Epithelial cell of proximal tubule (primary cell): ENCODE results near the gene HAS3. TPM values are rescaled to one million over a fixed set of nuclear protein-coding genes. Genes with fewer than 3 reads are reported as not detected.
A peak's percentile ranks its signal among the peaks of the same experiment; 100 is the strongest.

ENCODE experiments used
- DNase-seq: peaks from one replicate; pipeline ENCODE4 v3.0.0-alpha.2; 2011; ENCODE audit warnings: low read depth
- H3K4me3 ChIP-seq: 2 replicates; pipeline ENCODE4 v1.5.1; 2011; ENCODE audit warnings: low read depth, mild to moderate bottlenecking, low read length
- total RNA-seq: library from RNA; depleted of rRNA; stranded (reverse); fragments of >200 nt; gene quantifications from 2 replicates; pipeline ENCODE4 v1.2.3, GENCODE V29; 2015
- TF ChIP-seq, protein P1 (sequence below): conservative IDR thresholded peaks from 2 replicates; pipeline ENCODE4 v1.5.1; 2012; ENCODE audit warnings: low read depth, mild to moderate bottlenecking, low read length

Gene HAS3
- total RNA-seq, 1 donor from 2014 or later: 14.0 TPM

DNA sequence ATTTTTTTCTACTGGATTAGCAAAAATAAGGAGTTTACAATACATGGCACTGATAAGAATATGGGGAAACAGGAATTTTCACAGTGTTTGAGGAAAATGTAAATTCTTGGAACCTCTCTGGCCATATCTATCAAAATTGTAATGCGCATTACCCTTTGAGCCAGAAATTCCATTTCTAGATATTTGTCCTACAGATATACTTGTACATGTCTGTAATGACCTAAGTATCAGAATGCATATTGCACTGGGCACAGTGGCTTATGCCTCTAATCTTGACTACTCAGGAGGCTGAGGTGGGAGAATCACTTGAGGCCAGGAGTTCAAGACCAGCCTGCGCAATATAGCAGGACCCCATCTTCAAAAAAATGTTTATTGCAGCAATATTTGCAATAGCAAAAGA, 25.8 kb upstream of the HAS3 start:
- H3K4me3 ChIP-seq: no peak overlapping the region
- DNase-seq: no peak
- TF ChIP-seq, protein P1, sequence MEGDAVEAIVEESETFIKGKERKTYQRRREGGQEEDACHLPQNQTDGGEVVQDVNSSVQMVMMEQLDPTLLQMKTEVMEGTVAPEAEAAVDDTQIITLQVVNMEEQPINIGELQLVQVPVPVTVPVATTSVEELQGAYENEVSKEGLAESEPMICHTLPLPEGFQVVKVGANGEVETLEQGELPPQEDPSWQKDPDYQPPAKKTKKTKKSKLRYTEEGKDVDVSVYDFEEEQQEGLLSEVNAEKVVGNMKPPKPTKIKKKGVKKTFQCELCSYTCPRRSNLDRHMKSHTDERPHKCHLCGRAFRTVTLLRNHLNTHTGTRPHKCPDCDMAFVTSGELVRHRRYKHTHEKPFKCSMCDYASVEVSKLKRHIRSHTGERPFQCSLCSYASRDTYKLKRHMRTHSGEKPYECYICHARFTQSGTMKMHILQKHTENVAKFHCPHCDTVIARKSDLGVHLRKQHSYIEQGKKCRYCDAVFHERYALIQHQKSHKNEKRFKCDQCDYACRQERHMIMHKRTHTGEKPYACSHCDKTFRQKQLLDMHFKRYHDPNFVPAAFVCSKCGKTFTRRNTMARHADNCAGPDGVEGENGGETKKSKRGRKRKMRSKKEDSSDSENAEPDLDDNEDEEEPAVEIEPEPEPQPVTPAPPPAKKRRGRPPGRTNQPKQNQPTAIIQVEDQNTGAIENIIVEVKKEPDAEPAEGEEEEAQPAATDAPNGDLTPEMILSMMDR: no peak

DNA sequence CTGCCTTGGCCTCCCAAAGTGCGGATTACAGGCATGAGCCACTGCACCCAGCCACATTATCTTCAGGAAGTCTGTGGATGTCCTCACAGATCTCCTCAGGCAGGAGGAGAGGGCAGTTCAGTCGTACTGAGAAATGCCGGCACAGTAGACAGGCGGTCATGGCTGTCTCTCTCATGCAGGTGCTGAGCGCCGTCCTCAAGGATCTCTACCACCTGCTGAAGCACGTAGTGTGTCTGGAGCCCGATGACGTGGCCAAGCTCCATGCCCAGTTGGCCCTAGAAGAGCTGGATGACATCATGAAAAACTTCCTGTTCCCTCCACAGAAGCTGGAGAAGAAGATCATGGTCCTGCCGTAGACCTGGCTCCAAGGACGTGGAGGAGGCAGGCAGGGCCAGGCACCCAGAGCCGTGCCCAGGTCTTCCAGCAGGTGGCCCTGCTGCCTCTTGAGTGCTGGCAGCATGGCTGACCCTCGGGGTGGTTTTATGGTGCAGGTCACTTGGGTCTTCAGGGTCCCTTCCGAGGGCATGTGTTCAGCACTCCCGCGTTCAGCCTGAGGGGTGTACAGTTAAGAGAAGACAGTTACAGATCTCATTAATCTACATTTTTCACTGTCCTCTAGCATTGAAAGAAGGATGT, 22.0 kb upstream of the HAS3 start:
- TF ChIP-seq, protein P1: peak; percentile 45
- no peak for DNase-seq
- no peak overlapping the region for H3K4me3 ChIP-seq

DNA sequence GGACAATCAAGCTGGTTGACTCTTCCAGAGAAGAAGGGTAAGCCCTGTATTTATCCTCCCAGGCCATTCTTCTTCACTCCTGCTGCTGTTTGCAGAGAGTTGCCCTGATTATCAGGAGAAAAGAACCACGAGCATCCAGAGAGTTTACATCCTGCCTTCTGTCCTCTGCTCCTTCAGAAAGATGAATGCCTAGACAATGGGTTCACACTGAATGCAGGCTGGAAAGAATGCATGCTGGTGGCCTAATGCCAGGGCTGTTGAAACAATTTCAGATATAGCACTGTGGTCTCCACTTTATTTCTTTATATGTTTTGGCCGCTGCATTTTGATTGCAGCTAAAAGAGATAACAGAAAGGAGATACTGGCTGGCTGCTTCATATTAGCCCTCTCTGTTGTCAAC, 21.2 kb upstream of the HAS3 start:
- no peak overlapping the region for H3K4me3 ChIP-seq
- TF ChIP-seq, protein P1: no peak
- DNase-seq: no peak

DNA sequence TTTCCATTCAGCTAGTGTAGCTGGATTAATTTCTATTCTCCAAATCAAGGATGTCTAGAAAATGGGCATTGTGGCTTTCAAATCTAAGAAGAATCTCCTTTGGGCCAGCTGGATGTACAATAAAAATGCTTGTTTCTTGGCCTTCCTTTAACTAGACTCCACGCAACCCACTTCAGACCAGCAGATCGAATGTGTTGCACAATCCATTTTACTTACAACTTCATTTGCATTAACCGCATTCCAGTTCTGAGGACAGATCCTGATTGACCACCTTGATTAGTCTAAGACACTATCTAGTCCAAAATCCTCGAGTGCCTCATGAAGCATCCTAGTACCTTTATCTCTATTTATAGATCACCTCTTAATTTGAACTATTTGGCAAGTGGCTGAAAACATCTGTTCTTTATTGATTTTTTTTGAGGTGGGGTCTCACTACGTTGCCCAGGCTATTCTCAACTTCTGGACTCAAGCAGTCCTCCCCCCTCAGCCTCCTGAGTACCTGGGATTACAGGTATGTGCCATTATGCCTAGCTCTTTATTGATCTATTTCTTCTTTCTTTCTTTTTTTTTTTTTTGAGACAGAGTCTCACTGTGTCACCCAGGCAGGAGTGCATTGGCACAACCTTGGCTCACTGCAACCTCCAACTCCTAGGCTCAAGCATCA, 20.3 kb upstream of the HAS3 start:
- DNase-seq: no peak
- H3K4me3 ChIP-seq: no peak overlapping the region
- TF ChIP-seq, protein P1: no peak

DNA sequence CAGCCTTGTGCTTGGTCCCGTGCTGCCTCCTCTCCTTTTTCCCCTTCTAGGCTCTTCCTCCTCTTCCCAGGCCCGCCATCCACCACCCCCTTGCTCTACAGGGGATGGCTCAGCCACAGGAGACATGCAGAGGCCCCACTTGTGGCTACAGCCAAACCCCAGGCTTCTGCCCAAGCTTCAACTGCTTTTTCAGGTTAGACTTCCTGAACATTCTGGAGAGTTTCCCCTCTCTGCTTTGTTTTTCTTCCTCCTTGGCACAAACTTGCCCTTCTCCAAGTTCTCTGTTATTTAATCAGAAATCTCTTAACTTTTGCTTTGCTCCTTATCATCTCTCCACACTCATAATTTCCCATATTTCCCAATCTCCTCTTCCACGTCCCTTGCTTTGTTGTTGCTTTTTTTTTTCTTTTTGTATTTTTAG, 18.3 kb upstream of the HAS3 start:
- TF ChIP-seq, protein P1: no peak
- no peak overlapping the region for H3K4me3 ChIP-seq
- no peak for DNase-seq

DNA sequence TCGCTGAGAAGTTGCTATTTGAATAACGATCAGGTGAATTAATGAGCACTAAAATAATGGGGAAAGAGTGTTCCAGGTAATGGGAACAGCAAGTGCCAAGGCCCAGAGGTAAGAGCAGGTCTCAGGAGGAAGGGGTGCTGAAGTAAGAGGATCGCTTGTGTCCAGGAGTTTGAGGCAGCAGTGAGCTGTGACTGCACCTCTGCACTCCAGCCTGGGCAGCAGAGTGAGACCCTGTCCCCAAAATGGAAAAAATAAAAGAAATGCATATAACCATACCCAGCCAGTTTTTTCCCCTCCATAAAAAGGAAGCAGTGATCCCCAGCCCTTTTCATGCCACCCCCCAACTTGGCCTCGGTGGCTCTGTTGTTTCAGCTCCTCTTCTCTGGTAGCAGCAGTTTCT, 16.8 kb upstream of the HAS3 start:
- H3K4me3 ChIP-seq: no peak overlapping the region
- TF ChIP-seq, protein P1: no peak
- DNase-seq: no peak
